Activated T-helper 1 cell treated with anti-CD3 and anti-CD28 coated beads, Interleukin-2, amount 50 U/mL, for 16 hours (primary cell): Measurements from ENCODE around the gene PTX3.

Source experiments
- DNase-seq, 2 donors: peaks; one replicate each; pipeline ENCODE4 v3.0.0-alpha.2; 2020; ENCODE audit warnings: low read depth in 1 of 2, low spot score in 1 of 2

Gene PTX3

GRCh38 chr3:157471064-157471463, 34.4 kb downstream of the PTX3 start:
- DNase-seq = no peak

- DNase-seq = no peak
These were observed 36.0 kb downstream of the PTX3 start for GRCh38 chr3:157472648-157473047.

DNA sequence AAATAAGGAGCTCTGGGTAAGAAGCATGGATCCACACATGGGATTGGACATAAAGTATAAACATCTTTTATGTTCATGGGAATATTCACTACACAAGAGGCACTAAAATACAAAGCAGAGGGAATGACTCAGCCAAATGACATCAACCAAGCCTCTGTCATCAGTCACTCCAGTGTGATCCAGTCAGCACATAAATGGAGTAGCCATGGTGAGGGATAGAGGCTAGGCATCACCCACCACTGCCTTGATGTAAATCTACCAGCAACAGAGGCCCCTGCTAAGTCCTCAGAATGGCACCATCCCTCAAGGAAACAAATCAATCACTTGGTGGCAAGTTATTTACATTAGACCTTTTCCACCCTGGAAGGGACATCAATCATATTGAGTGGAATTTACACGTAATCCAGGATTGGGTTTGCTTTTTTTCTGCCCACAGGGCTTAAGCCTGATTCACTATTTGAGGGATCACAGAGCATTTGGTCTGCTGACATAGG, 39.3 kb downstream of the PTX3 start:
- DNase-seq = no peak

- no peak for DNase-seq
These were observed 40.8 kb downstream of the PTX3 start for GRCh38 chr3:157477441-157477840.

DNA sequence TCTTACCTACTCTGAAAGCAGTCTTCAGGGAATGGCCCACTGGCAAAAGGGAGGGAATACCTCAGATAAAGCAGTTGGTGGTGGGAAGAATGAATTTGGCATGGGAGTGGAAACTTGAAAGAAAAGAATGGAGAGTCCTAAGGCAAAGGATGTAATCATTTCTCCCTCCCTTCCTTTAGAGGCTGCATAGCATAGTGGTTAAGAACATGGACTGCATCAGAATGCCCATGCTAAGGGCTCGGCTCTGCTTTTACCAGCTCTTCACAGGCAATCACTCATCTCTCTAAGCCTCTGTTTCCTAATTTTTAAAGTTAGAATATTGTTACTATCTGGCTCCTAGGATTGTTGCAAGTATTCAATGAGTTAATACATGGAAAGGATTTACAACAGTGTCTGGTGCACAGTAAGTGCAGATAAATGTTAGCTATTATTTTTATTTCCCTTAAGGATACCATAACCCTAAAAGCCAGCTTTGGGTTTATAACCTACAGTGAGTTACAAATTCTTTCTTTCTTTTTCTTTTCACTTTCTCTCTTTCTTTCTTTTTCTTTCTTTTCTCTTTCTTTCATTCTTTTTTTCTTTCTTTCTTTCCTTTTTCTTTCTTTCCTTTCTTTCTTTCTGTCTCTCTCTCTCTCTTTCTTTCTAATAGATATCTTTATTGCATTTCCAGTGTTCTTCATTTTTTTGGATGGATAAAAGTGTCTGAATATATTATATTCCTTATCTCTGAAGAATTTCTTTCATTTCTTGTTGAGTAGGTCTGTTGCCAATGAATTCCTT, 43.0 kb downstream of the PTX3 start:
- DNase-seq = no peak

GRCh38 chr3:157487339-157487738, 50.7 kb downstream of the PTX3 start:
- no peak for DNase-seq

- no peak for DNase-seq
These were observed 51.5 kb downstream of the PTX3 start for GRCh38 chr3:157488144-157488543.

- DNase-seq = no peak
These were observed 54.5 kb downstream of the PTX3 start for GRCh38 chr3:157491136-157491535.
